K562 (cell line): Measurements from ENCODE around the gene PDIA4. TPM values are rescaled to one million over a fixed set of nuclear protein-coding genes. Genes with fewer than 3 reads are reported as not detected.

Source experiments
- ATAC-seq: fragments of 200-7000 bp; cut with Tn5 transposase; 3 replicates; pipeline ENCODE4 v1.9.1; 2020; ENCODE audit warnings: moderate library complexity
- BruUV-seq: library from RNA; stranded (reverse); fragments of 400-500 nt; replicated peaks from 2 replicates; lab custom pipeline; 2021; lab: Mats Ljungman, UMichigan
- CTCF ChIA-PET: fragments of 300-600 bp; formaldehyde crosslinking; extraction: SDS; loops from one replicate; lab custom pipeline; 2021; ENCODE audit warnings: low intra/inter-chr PET ratio; lab: Yijun Ruan, JAX
- POLR2A ChIA-PET: fragments of 300-600, 350-650 bp; sonication (Branson Sonifier 250); formaldehyde crosslinking; extraction: SDS; loops from one replicate; lab custom pipeline; 2021; ENCODE audit warnings: antibody characterized with exemption, inconsistent platforms; lab: Yijun Ruan, JAX
- DNase-seq, 4 experiments: peaks; one replicate each; pipeline versions ENCODE4 v3.0.0 to v3.0.0-alpha.2; 2011 to 2018; ENCODE audit warnings: low spot score in 3 of 4, mixed read lengths in 3 of 4; ENCODE audit errors: extremely low read depth in 1 of 4
- FAIRE-seq: peaks from 2 replicates; lab custom pipeline; 2011; peaks lifted over from hg19 to GRCh38; lab: Jason Lieb, UNC
- H2AFZ ChIP-seq: 2 replicates; pipeline ENCODE4 v1.6.0; 2011; ENCODE audit warnings: low read depth, low read length, control low read depth, inconsistent platforms
- H3K27ac ChIP-seq: fragments of 200-600 bp; 3 replicates; pipeline ENCODE4 v1.8.0; 2011; ENCODE audit warnings: low read depth, mild to moderate bottlenecking, control low read depth, inconsistent platforms, low read length, moderate library complexity, mixed read lengths; ENCODE audit errors: extremely low read depth
- H3K27me3 ChIP-seq, 2 experiments: fragments of 300-600 bp in 1 of 2; 2 replicates in 1 of 2; 3 replicates in 1 of 2; pipeline versions ENCODE4 v1.6.0 to v1.8.0; 2011; ENCODE audit warnings: inconsistent platforms in 2 of 2, low read length in 2 of 2, mild to moderate bottlenecking in 1 of 2, mixed read lengths in 1 of 2, moderate library complexity in 1 of 2; ENCODE audit not compliant: control insufficient read depth in 2 of 2, insufficient read depth in 2 of 2
- H3K36me3 ChIP-seq: fragments of 300-600 bp; 3 replicates; pipeline ENCODE4 v1.8.0; 2011; ENCODE audit warnings: mild to moderate bottlenecking, low read length, inconsistent platforms; ENCODE audit not compliant: control insufficient read depth, insufficient read depth
- H3K4me1 ChIP-seq, 2 experiments: fragments of 200-600 bp in 1 of 2; replicated peaks in 1 of 2; 2 replicates in 1 of 2; 3 replicates in 1 of 2; pipeline versions ENCODE4 v1.5.1 to v1.8.0; 2011; ENCODE audit warnings: inconsistent platforms in 2 of 2, low read length in 2 of 2, mild to moderate bottlenecking in 1 of 2, mixed read lengths in 1 of 2, moderate library complexity in 1 of 2; ENCODE audit not compliant: control insufficient read depth in 2 of 2, insufficient read depth in 2 of 2
- H3K4me2 ChIP-seq: 2 replicates; pipeline ENCODE4 v1.6.1; 2011; ENCODE audit warnings: low read length, control low read depth, inconsistent platforms, mixed read lengths; ENCODE audit not compliant: insufficient read depth
- H3K4me3 ChIP-seq: fragments of 200-600 bp; sonication (generic), shearing (Covaris generic); 2 replicates; pipeline ENCODE4 v1.5.1; 2016; ENCODE audit warnings: control low read depth, inconsistent platforms
- H3K79me2 ChIP-seq: fragments of 200-600 bp; 3 replicates; pipeline ENCODE4 v1.8.0; 2011; ENCODE audit warnings: low read length, inconsistent platforms; ENCODE audit not compliant: control insufficient read depth, insufficient read depth
- H3K9ac ChIP-seq, 2 experiments: 2 replicates each; pipeline versions ENCODE4 v1.6.0 to v1.6.1; 2011; ENCODE audit warnings: low read depth in 2 of 2, low read length in 2 of 2, control low read depth in 1 of 2, inconsistent platforms in 1 of 2, mild to moderate bottlenecking in 1 of 2, mixed read lengths in 1 of 2; ENCODE audit not compliant: insufficient read depth in 1 of 2
- H3K9me1 ChIP-seq: one replicate; pipeline ENCODE4 v1.6.0; 2011; ENCODE audit warnings: inconsistent platforms, mild to moderate bottlenecking, low read length, moderate library complexity; ENCODE audit not compliant: control insufficient read depth, insufficient read depth
- H3K9me3 ChIP-seq: replicated peaks from 2 replicates; pipeline ENCODE4 v1.5.1; 2011; ENCODE audit warnings: low read depth, low read length, inconsistent platforms; ENCODE audit not compliant: control insufficient read depth, insufficient read depth
- H4K20me1 ChIP-seq: replicated peaks from 2 replicates; pipeline ENCODE4 v1.6.1; 2011; ENCODE audit warnings: low read length, inconsistent platforms, mixed read lengths; ENCODE audit not compliant: control insufficient read depth, insufficient read depth
- GABPA ChIP-seq: fragments of 200-800 bp; sonication (Bioruptor generic); conservative IDR thresholded peaks from 2 replicates; pipeline ENCODE4 v1.6.1; 2016; ENCODE audit warnings: low read depth, missing genetic modification characterization, missing compliant biosample characterization
- HNRNPLL ChIP-seq: fragments of 200-400 bp; formaldehyde crosslinking; IDR thresholded peaks from 2 replicates; pipeline ENCODE4 v1.6.1; 2017; ENCODE audit warnings: low read length, low read depth, mild to moderate bottlenecking; ENCODE audit not compliant: poor library complexity, severe bottlenecking
- HOMEZ ChIP-seq: fragments of 250-450 bp; sonication (Bioruptor Pico); IDR thresholded peaks from 2 replicates; pipeline ENCODE4 v1.4.0; 2020; ENCODE audit warnings: mild to moderate bottlenecking, moderate library complexity
- NFYB ChIP-seq: IDR thresholded peaks from 2 replicates; pipeline ENCODE4 v1.6.1; 2011; ENCODE audit warnings: mild to moderate bottlenecking, moderate library complexity; ENCODE audit not compliant: insufficient read length; ENCODE audit errors: extremely low read depth
- SNAPC5 ChIP-seq: fragments of 250-450 bp; sonication (Bioruptor Pico); IDR thresholded peaks from 2 replicates; pipeline ENCODE4 v1.8.0; 2021; ENCODE audit warnings: moderate library complexity, mild to moderate bottlenecking, inconsistent platforms
- TFAP4 ChIP-seq: sonication (generic); formaldehyde crosslinking; IDR thresholded peaks from 2 replicates; pipeline ENCODE4 v1.8.0; 2022; ENCODE audit warnings: missing genetic modification reagents, mild to moderate bottlenecking, moderate library complexity, borderline replicate concordance
- ZFX ChIP-seq: sonication (generic); formaldehyde crosslinking; IDR thresholded peaks from 2 replicates; pipeline ENCODE4 v1.8.0; 2022; ENCODE audit warnings: mild to moderate bottlenecking, missing genetic modification reagents, moderate library complexity
- WGBS: fragments of 100-300 bp; shearing (Covaris generic); methylation state at CpG from one replicate; pipeline ENCODE4 v1.1.6; 2016; ENCODE audit warnings: low coverage, mixed read lengths; ENCODE audit not compliant: insufficient coverage; ENCODE audit errors: missing lambda C conversion rate; 5-methylcytosine and 5-hydroxymethylcytosine counted together
- in situ Hi-C: fragments of 300-500 bp; cut with MboI; formaldehyde crosslinking; loops from 4 replicates; pipeline ENCODE4 v1.15.0; 2018; ENCODE audit warnings: inconsistent platforms, mixed read lengths
- intact Hi-C: fragments of 100-400 bp; cut with micrococcal nuclease; formaldehyde crosslinking; loops from 2 replicates; pipeline ENCODE4 v1.14.2; 2022
- polyA plus RNA-seq, 8 experiments: library from polyadenylated mRNA; depleted of rRNA in 4 of 8; stranded (reverse) in 5 of 8; unstranded in 3 of 8; fragments of >200 nt; fragmentation: Nextera tagmentation in 2 of 8; fragmentation: Illumina TruSeq in 1 of 8; extraction: Ambion mirVana in 2 of 8; extraction: Trizol in 1 of 8; gene quantifications; 2 replicates each; pipeline versions ENCODE4 v1.2.1 to v1.2.3, GENCODE V29; 2011 to 2014; ENCODE audit warnings: inconsistent platforms in 1 of 8, missing spikeins in 1 of 8
- total RNA-seq, 7 experiments: library from RNA; depleted of rRNA in 6 of 7; stranded (reverse); fragments of >200 nt in 6 of 7; fragmentation: Illumina TruSeq in 2 of 7; extraction: Trizol in 2 of 7; gene quantifications; 2 replicates each; pipeline versions ENCODE4 v1.2.1 to v1.2.3, GENCODE V29; 2011 to 2021; ENCODE audit warnings: low replicate concordance in 1 of 7

The PDIA4 gene
- total and polyA plus RNA-seq, 9 of the 15 experiments (the other 6 are each of a cell fraction or from before 2014, with no cell fraction given), result 9.1 to 175 (median 146) TPM

GRCh38 chr7:149016876-149017275 is 11.4 kb downstream of the PDIA4 start:
- Histone ChIP-seq H3K27ac (no peak overlapping the region), H3K4me2 (no peak overlapping the region), H3K9ac (no peak overlapping the region), H4K20me1 (no peaks in the 10 kb centered on the region; the same call in 1 of the 2 replicates), H2AFZ (no peak overlapping the region), H3K27me3 (no peaks in the 10 kb centered on the region), H3K4me3 (no peak overlapping the region), H3K4me1 (peaks cover 0 to 3% of the 10 kb centered on the region in 2 experiments; a peak in 2 of 5 replicates), H3K79me2 (peaks cover 11% of the 10 kb centered on the region; the same call in 2 of the 3 replicates), H3K36me3 (peaks cover 86% of the 10 kb centered on the region), H3K9me3 (no peaks in the 10 kb centered on the region), H3K9me1 (no peaks in the 10 kb centered on the region)
- CTCF ChIA-PET, result interaction anchor here (0.7 kb wide), 1 partner anchor 14 kb away, joined by 3 read pairs; no protein-coding TSS in a partner anchor
- intact Hi-C loops (no loop called here), in situ Hi-C loops (no loop called here)
- TF ChIP-seq NFYB, result no peak
- TF ChIP-seq GABPA (tag), result no peak
- no peak for TF ChIP-seq HNRNPLL
- TF ChIP-seq ZFX (CRISPR knock-in tag), result no peak
- no peak for TF ChIP-seq HOMEZ
- TF ChIP-seq TFAP4 (CRISPR knock-in tag), result no peak
- no peak for TF ChIP-seq SNAPC5 (CRISPR knock-in tag)
- ATAC-seq, result no peak
- WGBS, result 81% methylated on average over 7 of the region's 7 CpGs
- no peak for FAIRE-seq
- POLR2A ChIA-PET, result no interaction called here
- BruUV-seq, result no TSS peak
- no peak for DNase-seq
